ENCODE data around the gene COQ8B.

COQ8B gene

DNA sequence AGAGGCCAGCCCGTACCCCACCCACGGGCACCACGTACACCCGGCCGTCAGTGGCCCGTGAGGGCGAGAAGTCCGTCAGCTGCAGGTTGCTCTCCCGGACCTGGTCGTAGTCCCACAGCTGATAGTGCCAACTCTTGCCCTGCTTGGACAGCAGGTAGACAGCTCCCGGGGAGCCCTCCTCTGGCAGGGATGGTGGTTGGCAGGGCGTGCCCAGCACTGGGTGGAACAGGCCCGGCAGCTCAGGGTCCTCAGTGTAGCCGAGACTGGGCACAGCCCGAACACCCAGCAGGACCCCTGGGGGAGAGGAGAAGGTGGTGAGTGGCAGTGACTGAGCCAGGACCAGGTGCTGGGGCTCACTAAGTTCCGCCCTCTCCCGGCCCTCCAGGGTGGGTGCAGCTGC lies 25.8 kb upstream of the COQ8B start:
- Histone ChIP-seq H3K4me1 (ENCODE audit: control insufficient read depth in 1 of 2, insufficient read depth in 1 of 2, low read depth in 1 of 2, low read length in 1 of 2) (peaks cover 0 to 1% of the 10 kb centered on the region in 2 experiments), H3K36me3 (peaks cover 46% of the 10 kb centered on the region), H3K27ac (no peak overlapping the region), H3K9me3 (no peaks in the 10 kb centered on the region), H3K4me3 (ENCODE audit: low read depth in 1 of 2, low read length in 1 of 2) (no peak overlapping the region), H3K27me3 (no peaks in the 10 kb centered on the region)
- TF ChIP-seq, protein P1, sequence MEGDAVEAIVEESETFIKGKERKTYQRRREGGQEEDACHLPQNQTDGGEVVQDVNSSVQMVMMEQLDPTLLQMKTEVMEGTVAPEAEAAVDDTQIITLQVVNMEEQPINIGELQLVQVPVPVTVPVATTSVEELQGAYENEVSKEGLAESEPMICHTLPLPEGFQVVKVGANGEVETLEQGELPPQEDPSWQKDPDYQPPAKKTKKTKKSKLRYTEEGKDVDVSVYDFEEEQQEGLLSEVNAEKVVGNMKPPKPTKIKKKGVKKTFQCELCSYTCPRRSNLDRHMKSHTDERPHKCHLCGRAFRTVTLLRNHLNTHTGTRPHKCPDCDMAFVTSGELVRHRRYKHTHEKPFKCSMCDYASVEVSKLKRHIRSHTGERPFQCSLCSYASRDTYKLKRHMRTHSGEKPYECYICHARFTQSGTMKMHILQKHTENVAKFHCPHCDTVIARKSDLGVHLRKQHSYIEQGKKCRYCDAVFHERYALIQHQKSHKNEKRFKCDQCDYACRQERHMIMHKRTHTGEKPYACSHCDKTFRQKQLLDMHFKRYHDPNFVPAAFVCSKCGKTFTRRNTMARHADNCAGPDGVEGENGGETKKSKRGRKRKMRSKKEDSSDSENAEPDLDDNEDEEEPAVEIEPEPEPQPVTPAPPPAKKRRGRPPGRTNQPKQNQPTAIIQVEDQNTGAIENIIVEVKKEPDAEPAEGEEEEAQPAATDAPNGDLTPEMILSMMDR (IDR thresholded peaks at IDR 0.05) = no peak

DNA sequence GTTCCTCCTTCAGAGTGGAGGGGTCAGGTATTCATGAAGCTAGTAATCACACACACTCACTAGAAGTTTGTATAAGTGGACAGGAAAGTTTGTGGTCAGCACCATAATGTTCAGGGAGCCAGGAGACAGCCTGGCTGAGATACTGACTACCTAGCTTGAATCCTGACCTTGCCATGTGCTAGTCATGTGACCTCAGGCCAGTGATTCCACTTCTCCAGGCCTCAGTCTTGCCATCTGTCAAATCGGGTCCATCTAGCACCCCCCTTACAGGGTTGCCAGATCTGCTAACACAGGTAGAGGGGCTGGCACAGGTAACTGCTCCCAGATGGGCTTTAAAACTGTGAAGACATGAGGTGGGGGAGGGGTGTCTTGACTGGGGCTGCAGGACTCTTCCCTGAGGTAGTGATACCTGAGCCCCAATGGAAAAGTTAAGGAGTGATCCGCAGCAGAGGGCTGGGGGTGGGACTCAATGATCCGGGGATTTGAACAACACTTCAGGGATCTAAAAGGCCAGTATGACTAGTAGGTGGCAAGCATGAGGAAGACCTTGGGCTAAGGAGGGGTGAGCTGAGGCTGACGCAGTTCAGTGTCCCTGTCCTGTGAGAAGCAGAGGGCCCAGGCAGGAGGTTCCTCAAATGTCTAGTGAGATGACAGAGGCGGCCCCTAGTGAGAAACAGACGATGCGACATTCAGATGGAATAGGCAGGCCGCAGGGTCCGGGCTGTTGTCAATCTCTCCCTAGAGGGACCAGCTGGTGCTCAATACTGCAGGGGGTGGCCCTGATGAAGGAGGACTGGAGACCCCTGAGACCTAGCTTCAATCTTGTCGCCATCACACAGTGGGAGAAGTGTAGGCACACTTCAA lies 25.1 kb upstream of the COQ8B start:
- Histone ChIP-seq H3K27ac (no peak overlapping the region), H3K9me3 (no peaks in the 10 kb centered on the region), H3K27me3 (no peaks in the 10 kb centered on the region), H3K4me1 (ENCODE audit: control insufficient read depth in 1 of 2, insufficient read depth in 1 of 2, low read depth in 1 of 2, low read length in 1 of 2) (no peaks in the 10 kb centered on the region), H3K4me3 (ENCODE audit: low read depth in 1 of 2, low read length in 1 of 2) (no peak overlapping the region), H3K36me3 (peaks cover 53% of the 10 kb centered on the region)
- TF ChIP-seq, protein P1 (IDR thresholded peaks at IDR 0.05) = no peak

GRCh38 chr19:40740747-40741146 lies 24.1 kb upstream of the COQ8B start:
- TF ChIP-seq, protein P1 (IDR thresholded peaks at IDR 0.05) = no peak
- no peak overlapping the region for H3K4me3 ChIP-seq (ENCODE audit: low read depth in 1 of 2, low read length in 1 of 2)
- H3K4me1 ChIP-seq (ENCODE audit: control insufficient read depth in 1 of 2, insufficient read depth in 1 of 2, low read depth in 1 of 2, low read length in 1 of 2) = no peaks in the 10 kb centered on the region
- H3K27ac ChIP-seq = no peak overlapping the region
- H3K27me3 ChIP-seq = no peaks in the 10 kb centered on the region
- no peaks in the 10 kb centered on the region for H3K9me3 ChIP-seq
- peaks cover 61% of the 10 kb centered on the region for H3K36me3 ChIP-seq

DNA sequence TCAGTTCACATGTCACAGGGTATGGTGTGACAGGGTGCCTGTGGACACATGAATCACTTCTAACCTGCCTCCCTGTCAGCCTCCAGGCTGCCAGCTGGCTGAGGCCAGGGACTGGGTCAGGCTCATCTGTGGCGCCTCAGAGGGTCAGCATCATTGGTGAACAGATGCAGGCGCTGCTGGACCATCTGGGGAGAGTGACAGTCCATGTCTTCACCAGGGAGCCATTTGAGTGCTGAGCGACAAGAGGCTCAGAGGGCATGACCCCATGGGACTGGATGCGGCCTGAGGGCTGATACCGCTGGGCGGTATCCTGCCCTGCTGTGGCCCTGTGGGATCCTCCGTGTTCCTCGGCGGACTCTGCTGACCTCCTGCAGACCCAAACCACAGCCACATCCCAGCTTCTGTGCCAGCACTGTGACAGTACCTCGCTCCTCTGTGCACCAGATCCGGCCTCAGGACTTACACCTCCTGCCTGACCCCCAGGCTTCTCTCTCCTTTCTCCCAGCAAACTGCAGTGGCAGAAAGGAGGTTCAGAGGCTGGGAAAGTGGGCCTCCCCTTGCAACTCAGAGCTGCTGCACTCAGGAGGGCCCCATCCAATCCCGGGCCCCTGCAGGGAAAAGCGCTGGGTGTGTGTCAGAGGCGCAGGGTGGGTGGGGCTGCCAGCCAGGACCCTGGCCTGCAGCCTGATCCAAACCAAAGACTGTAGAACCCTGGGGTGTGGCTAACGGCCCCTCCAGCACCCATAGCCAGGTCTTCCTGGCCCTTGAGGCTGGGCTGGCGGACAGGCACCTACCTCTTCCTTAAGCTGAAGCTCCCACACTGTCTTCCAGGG lies 23.4 kb upstream of the COQ8B start:
- H3K27ac ChIP-seq = no peak overlapping the region
- H3K4me1 ChIP-seq (ENCODE audit: control insufficient read depth in 1 of 2, insufficient read depth in 1 of 2, low read depth in 1 of 2, low read length in 1 of 2) = no peaks in the 10 kb centered on the region
- TF ChIP-seq, protein P1 (IDR thresholded peaks at IDR 0.05) = no peak
- H3K4me3 ChIP-seq (ENCODE audit: low read depth in 1 of 2, low read length in 1 of 2) = no peak overlapping the region
- no peaks in the 10 kb centered on the region for H3K27me3 ChIP-seq
- H3K36me3 ChIP-seq = peaks cover 67% of the 10 kb centered on the region
- H3K9me3 ChIP-seq = no peaks in the 10 kb centered on the region

DNA sequence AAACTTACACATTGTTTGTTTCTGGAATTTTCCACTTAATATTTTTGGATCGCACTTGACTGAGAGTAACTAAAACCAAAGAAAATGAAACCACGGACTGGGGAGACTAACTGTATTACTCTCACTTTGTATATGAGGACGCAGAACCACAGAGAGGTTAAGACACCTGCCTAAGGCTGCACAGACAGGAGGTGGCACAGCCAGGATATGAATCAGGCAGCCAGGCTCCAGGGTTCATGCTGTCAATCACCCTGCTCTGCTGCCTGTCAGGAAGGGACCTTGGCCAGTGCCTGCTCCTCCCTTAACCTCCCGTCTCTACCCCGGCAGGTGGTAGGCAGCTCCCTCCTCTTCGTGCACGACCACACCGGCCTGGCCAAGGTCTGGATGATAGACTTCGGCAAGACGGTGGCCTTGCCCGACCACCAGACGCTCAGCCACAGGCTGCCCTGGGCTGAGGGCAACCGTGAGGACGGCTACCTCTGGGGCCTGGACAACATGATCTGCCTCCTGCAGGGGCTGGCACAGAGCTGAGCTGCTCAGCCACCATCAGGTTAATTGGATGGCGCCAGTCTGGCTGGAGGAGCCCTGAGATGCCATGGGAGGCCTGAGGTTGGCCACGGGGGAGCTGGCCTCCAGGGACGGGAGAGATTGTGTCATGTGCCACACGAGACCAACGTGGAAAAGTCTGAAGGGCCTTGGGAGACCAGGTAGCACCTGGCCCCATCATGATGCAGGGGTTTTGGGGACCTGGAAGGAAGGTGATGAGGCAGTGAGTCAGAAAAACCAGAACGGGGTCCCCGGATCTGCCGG lies 22.5 kb upstream of the COQ8B start:
- peaks cover 74% of the 10 kb centered on the region for H3K36me3 ChIP-seq
- H3K4me1 ChIP-seq (ENCODE audit: control insufficient read depth in 1 of 2, insufficient read depth in 1 of 2, low read depth in 1 of 2, low read length in 1 of 2) = no peaks in the 10 kb centered on the region
- no peak overlapping the region for H3K4me3 ChIP-seq (ENCODE audit: low read depth in 1 of 2, low read length in 1 of 2)

More for the DNA sequence above, 22.5 kb upstream of the COQ8B start:
- H3K9me3 ChIP-seq = no peaks in the 10 kb centered on the region
- H3K27ac ChIP-seq = no peak overlapping the region
- TF ChIP-seq, protein P1 (IDR thresholded peaks at IDR 0.05) = no peak
- H3K27me3 ChIP-seq = no peaks in the 10 kb centered on the region

Data from neutrophil (primary cell).